ENCODE data around the gene DLGAP1. TPM values are rescaled to one million over a fixed set of nuclear protein-coding genes. Genes with fewer than 3 reads are reported as not detected.

Gene DLGAP1
- total and polyA plus RNA-seq, 2 of the 8 experiments (the other 6 are each of a cell fraction or from before 2014, with no cell fraction given), result 11.8 to 16.9 TPM

- TF ChIP-seq RNF2 (IDR thresholded peaks at IDR 0.05; ENCODE audit: borderline replicate concordance, low read depth, low read length, missing control alignments, poor library complexity, severe bottlenecking), result no peak
- TF ChIP-seq TAF1 (IDR thresholded peaks at IDR 0.05; ENCODE audit: low read depth, low read length), result no peak
- TF ChIP-seq GABPA (IDR thresholded peaks at IDR 0.05; ENCODE audit: borderline replicate concordance, insufficient read depth, low read length), result no peak
- TF ChIP-seq MAX (IDR thresholded peaks at IDR 0.05), result no peak
These were observed 329.9 kb downstream of the DLGAP1 start (continued) for GRCh38 chr18:4125224-4125623.
